ENCODE data around the gene APOC4.
A peak's percentile ranks its signal among the peaks of the same experiment; 100 is the strongest.
"Not testable (repeated sequence)": the region's sequence is repeated elsewhere in the genome, so short reads cannot be mapped to it uniquely, and the experiment has no call there.

Gene APOC4

DNA sequence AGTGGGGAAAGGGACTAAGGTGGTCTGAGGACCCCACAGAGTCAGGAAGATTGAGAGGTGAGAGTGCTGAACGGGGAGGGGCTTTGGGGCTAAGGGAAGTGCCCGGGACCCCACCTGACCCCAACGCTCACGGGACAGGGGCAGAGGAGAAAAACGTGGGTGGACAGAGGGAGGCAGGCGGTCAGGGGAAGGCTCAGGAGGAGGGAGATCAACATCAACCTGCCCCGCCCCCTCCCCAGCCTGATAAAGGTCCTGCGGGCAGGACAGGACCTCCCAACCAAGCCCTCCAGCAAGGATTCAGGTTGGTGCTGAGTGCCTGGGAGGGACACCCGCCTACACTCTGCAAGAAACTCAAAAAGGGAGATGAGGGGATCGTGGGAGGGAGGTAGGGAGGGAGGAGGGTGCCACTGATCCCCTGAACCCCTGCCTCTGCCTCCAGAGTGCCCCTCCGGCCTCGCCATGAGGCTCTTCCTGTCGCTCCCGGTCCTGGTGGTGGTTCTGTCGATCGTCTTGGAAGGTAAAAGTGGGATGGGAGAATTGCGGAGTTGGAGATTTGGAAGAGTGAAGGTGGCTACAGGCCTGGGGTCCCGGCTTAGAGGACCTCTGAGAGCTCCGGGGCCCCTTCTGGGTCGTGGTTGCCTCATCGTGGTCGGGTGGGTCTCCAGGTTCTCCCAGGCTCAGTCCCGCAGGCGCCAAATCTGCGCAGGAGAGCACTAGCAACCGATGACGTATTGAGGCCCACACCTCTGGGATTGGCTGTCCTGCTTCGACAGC, 27.4 kb upstream of the APOC4 start, which contains the start of gene APOC1:
APOC1 (plus strand) TSS at position 176 of the 774 bp plus-strand sequence; CDS start at position 460, 284 bp downstream.
- DNase-seq (ENCODE audit: low read depth): not testable (repeated sequence)

DNA sequence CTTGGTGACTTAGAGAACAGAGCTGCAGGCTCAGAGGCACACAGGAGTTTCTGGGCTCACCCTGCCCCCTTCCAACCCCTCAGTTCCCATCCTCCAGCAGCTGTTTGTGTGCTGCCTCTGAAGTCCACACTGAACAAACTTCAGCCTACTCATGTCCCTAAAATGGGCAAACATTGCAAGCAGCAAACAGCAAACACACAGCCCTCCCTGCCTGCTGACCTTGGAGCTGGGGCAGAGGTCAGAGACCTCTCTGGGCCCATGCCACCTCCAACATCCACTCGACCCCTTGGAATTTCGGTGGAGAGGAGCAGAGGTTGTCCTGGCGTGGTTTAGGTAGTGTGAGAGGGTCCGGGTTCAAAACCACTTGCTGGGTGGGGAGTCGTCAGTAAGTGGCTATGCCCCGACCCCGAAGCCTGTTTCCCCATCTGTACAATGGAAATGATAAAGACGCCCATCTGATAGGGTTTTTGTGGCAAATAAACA, 17.8 kb upstream of the APOC4 start:
- no peak for DNase-seq (ENCODE audit: low read depth)

DNA sequence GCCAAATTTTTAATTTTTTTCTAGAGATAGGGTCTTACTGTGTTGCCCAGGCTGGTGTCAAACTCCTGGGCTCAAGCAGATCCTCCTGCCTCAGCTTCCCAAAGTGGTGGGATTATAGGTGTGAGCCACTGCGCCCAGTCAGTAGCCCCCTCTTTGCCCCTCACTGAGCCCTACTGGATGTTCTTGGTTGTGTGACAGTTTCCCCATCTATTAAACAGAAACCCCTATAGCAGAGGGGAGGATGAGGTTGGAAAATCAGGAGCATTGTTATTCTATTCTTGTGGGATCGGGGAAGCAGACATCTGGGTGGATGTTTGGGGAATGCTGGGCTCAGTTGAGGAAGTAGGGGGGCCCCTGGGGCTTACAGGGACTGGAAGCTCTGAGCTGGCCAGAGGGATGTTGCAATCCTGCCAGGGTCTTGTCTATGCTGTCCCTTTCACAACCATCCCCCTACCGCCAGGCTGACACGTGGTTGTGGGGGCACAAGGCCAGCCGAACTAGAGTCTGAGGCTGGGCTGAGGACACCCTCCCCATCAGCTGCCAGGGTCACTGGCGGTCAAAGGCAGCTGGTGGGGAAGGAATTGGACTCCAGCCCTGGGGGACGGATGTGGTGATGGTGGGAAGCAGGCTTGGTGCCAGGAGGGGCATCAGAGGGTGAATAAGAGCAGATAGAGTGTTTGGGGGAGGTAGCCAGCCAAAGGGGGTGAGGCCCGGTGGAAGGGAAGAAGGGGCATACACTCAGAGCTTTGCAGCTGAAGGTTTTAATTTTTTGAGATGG, 16.7 kb upstream of the APOC4 start:
- no peak for DNase-seq (ENCODE audit: low read depth)

DNA sequence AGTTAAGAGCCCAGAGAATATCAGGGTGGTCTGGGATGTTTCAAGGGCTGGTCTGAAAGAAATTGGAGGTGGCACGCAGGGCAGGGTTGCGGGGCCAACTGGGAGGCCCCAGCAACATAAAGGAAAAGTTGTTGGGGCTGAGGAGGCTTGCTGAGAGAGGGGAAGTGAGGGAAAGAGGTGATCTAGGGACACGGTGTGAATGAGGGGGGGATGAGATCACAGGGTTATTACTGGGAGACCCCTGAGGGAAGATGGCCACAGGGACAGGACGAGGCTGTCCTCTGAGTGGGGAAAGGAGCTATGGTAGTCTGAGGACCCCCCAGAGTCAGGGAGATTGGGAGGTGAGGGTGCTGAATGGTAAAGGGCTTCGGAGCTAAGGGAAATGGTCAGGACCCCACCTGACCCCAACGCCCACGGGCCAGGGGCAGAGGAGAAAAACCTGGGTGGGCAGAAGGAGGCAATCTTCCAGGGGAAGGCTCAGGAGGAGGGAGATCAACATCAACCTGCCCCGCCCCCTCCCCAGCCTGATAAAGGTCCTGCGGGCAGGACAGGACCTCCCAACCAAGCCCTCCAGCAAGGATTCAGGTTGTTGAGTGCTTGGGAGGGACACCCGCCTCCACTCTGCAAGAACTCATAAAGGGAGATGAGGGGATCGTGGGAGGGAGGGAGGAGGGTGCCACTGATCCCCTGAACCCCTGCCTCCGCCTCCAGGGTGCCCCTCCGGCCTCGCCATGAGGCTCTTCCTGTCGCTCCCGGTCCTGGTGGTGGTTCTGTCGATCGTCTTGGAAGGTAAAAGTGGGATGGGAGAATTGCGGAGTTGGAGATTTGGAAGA, 15.6 kb upstream of the APOC4 start:
- not testable (repeated sequence) for DNase-seq (ENCODE audit: low read depth)

DNA sequence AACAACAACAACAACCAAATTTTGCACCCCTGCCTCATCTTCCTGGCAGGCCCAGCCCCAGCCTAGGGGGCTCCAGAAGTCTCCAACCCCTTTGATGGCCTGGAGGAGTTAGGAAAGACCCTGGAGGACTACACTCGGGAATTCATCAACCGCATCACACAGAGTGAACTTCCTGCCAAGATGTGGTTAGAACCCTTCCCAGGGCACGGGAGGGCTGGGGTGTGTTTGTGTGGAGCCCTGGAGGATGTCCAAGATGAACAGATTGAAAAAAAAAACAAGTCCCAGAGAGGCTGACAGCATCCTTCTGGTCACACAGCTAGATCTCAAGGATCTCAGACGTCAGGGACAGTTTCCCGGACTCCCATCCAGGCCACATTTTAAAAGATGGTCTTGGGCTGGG, 14.3 kb upstream of the APOC4 start:
- no peak for DNase-seq (ENCODE audit: low read depth)

DNA sequence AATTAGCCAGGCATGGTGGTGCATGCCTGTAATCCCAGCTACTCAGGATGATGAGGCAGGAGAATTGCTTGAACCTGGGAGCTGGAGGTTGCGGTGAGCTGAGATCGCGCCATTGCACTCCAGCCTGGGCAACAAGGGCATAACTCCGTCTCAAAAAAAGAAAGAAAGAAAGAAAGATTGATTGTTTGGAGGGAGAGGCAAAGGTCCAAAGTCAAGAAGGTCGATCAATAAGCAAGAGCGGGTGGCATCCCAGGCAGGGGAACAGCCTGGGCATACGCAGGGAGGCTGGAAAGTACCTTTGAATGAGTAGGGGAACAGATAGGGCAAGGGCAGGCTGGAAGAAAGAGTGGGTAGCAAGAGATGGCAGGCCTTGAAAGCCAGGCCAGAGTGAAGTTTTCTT, 11.9 kb upstream of the APOC4 start:
- no peak for DNase-seq (ENCODE audit: low read depth)

DNA sequence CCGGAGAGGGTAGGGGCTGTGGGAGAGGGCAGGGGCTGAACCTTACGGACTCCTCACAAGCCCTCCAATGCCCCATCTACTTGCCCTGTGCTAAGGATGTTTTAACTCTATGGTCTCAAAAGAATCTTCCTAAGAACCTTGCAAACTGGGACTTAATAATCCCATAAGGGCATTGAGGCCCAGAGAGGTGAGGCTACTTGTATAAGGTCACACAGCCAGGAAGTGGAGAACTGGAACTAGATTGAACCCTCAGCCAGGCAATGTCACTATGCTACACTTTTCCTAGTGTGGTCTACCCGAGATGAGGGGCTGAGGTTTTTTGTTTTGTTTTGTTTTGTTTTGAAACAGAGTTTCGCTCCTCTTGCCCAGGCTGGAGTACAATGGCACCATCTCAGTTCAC, 10.5 kb upstream of the APOC4 start:
- DNase-seq (ENCODE audit: low read depth): no peak

DNA sequence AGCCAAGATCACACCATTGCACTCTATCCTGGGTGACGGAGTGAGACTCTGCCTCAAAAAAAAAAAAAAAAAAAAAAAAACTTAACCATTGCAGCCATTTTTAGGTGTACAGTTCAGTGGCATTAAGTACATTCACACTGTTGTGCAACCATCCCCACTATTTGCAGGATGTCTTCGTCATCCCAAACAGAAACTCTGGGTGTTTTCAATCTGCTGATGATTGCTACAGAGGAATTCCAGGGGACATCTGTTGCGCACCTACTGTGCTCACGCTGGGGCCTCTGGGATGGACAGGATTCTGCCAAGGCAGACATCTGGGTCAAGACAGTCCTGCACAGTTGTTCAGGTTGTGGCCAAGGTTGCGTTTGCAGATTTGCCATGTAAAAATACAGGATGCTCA, 2.4 kb upstream of the APOC4 start:
- no peak for DNase-seq (ENCODE audit: low read depth)

DNA sequence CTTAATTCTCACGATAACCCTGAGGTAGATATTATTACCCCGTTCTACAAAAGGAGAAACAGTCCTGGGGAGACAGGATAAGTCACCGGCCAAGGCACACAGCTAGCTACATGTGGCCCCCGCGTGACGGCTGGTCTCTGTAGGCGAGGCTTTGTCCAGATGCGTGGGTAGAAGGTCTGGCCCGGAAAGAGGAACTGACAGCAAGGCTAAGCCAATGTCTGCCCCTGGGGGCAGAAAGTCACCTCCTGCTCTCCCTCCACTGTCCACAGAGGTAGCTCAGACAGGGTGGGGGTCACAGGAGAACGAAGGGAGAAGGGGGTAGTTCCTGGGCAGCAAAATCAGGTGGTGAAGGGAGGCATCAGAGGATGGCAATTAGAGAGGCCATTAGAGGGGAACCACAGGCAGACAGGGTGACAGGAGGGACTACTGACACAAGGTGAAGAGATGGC, 1.8 kb downstream of the APOC4 start:
- DNase-seq (ENCODE audit: low read depth): no peak

DNA sequence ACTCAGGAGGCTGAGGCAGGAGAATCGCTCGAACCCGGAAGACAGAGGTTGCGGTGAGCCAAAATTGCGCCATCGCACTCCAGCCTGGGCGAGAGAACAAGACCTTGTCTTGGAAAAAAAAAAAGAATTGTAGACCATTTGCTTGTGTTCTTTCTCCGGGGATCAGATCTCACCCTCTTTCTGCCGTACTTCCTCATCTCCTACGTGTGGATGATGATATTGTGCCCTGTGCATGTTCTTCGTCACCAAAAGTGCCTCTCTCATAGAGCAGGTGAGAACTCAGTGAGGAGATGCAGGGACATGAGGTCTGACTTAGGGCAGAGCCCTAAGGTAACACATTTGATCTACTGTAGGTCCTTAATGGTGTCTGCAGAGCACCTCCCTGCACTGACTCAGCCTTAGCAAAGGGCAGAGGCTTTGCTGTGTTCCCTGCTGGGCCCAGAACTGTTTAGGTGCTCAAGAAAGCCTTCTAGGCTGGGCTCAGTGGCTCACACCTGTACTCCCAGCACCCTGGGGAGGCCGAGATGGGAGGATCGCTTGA, 5.1 kb downstream of the APOC4 start:
- DNase-seq (ENCODE audit: low read depth): no peak

DNA sequence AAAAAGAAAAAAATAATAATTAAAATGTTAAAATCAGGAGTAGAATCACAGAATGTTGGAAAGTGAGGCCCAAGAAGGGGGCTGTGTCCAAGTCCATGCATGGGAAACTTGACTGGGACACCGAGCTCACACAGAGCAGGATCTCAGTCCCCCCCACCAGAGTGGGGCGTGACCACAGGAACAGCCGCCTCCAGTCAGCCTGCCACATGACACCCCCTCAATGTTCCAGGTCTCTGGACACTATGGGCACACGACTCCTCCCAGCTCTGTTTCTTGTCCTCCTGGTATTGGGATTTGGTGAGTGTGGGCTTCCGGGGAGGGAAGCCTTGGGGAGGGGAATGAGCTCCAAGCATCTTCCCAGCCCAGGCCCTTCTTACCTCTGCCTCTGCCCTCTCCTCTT, 6.2 kb downstream of the APOC4 start:
- DNase-seq (ENCODE audit: low read depth): no peak

DNA sequence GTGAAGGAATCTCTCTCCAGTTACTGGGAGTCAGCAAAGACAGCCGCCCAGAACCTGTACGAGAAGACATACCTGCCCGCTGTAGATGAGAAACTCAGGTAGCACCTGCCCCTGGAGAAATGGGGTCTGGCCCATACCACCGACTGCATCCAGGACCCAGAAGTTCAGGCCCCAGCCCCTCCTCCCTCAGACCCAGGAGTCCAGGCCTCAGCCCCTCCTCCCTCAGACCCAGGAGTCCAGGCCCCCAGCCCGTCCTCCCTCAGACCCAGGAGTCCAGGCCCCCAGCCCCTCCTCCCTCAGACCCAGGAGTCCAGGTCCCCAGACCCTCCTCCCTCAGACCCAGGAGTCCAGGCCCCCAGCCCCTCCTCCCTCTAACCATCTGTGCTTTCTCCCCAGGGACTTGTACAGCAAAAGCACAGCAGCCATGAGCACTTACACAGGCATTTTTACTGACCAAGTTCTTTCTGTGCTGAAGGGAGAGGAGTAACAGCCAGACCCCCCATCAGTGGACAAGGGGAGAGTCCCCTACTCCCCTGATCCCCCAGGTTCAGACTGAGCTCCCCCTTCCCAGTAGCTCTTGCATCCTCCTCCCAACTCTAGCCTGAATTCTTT, 6.8 kb downstream of the APOC4 start:
- no peak for DNase-seq (ENCODE audit: low read depth)

DNA sequence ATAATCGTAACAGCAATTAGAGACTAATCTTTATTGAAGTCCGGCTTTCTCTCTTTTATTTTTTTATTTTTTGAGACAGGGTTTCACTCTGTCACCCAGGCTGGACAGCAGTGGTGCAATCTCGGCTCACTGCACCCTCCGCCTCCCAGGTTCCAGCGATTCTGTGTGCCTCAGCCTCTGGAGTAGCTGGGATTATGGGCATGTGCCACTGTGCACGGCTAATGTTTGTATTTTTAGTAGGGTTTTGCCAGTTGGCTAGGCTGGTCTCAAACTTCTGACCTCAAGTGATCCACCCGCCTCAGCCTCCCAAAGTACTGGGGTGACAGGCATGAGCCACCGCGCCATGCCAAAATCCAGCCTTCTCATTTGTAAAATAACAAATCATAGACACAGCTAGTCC, 7.5 kb downstream of the APOC4 start:
- no peak for DNase-seq (ENCODE audit: low read depth)

DNA sequence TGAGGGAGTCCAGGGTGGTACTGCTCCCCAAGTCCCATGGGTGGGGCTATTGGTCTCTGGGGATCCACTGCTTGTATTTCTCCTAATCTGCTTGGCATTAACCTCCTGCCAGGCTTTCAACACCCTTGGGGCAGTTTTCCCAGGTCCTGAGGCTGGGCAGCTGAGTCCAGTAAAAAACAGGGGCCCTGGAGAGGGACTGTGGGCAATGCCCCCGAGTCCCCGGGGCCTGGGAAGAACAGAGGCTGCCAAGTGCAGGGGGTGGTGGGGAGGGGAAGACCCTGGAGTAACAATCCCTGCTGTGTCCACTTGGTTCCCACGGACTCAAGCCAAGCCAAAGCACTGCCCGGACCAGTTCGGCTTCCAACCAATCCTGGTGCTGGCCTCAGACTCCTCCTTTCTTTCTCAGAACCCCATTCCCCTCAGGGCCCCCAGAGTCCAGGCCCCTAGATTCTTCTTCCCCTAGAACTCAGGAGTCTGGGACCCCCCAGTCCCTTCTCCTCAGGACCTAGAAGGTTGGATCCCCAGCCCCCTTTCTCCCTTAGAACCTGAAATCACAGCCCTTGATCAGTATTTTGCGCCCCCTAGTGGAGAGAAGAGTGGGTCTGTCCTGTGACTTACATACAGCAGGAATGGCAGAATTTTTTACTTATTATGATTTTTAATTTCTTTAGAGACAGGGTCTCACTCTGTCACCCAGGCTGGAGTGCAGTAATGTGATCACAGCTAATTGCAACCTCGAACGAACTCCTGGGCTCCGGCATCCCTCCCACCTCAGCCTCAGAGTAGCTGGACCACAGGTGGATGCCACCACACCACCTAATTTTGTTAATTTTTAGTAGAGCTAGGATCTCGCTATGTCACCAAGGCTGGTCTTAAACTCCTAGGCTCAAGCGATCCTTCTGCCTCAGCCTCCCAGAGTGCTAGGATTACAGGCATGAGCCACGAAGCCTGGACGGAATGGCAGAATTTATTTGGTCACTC, 9.4 kb downstream of the APOC4 start:
- peak; percentile 42 for DNase-seq (ENCODE audit: low read depth)

DNA sequence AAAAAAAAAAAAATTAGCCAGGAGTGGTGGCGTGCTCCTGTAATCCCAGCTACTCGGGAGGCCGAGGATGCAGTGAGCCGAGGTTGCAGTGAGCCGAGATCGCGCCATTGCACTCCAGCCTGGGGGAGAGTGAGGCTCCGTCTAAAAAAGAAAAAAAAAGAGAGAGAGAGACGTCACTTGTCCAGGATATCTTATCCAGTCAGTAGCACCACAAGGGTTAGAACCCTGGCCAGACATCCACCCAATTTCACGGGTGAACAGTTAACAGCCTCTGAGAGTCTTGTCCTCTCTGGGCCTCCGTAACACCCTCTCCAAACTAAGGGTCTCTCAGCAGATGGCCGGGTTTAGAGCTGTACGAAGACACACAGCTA, 12.2 kb downstream of the APOC4 start:
- DNase-seq (ENCODE audit: low read depth): no peak

DNA sequence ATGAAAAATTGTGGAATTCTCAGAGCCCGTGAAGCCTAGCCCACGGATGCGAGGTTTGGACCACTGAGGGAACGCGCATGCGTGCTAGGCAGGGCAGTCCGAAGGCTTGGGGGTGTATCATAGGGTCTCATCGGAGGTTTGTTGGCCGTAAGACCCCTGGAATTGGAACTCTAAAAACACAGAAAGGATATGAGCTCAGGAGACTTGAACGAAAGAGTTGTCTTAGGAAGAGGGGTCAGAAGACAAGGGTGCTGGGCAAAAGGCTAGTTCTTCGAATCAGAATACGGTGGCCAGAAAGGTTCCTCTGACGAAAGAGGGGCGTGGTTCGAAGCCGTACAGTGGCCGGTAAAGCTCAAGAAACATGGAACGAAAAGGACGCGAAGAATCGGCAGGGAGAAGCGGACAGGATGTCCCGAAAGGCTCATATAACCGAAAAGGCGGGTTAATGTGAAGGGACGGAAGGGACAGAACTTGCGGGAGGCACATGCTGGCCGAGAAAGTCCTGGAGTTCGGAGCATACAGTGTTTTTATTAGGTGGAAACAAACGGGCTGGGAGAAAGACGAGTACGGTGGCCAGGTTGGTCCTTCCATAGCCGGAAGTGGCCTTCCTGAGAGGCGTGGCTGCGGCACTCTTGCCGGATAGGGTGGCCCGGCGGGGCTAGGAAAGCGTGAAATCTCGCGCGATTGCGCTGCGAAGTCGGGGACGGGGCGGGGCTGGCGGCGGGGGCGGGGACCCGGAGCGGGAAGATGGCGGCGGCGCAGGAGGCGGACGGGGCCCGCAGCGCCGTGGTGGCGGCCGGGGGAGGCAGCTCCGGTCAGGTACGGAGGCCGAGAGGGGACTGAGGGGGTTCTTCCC, 12.8 kb downstream of the APOC4 start, which contains the start of gene CLPTM1:
CLPTM1 (plus strand) TSS at position 732 of the 856 bp plus-strand sequence; CDS start at position 748, 16 bp downstream.
- peak; percentile 82 for DNase-seq (ENCODE audit: low read depth)

DNA sequence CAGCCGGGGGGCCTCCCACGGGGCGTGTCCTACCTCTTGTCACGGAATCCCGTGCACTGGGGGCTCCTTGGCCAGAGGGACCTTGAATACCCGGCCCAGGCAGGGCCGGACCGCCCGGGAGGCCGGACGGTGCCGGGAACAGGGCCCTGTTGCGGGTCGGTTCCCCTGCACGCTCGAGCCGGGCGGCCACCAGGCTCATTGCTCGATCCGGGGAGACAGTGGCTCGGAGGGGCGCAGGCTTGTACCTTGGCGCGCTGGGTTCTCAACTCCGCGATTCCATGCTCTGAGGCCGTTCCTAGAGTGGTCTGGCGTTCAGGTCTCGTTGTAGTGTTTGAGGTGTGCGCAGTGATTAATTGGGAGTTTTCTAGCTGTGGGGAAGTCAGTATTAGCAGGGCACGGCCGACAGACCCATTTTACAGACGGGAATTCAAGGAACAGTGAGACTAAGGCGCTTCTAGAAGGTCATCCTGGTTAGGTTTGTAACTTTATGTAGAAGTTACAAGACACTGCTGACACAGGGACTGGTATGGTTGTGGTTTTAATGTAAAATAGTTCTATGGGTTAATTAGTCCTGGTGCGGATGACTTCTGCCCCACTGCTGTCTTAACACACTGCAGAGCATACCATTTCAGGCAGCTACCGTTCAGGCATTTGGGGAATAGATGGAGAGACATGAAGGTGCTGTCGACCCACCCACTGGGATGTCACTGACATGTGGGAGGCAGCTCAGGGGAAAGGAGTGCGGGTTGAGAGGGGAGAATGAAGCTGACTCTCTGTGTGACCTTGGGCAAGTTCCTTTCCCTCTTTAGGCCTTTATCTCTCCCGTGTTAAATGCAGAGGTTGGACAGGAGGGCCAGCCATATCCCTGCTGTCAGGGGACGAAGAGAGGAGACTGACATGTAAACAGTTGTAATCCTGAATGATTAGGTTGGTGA, 13.7 kb downstream of the APOC4 start:
- no peak for DNase-seq (ENCODE audit: low read depth)

DNA sequence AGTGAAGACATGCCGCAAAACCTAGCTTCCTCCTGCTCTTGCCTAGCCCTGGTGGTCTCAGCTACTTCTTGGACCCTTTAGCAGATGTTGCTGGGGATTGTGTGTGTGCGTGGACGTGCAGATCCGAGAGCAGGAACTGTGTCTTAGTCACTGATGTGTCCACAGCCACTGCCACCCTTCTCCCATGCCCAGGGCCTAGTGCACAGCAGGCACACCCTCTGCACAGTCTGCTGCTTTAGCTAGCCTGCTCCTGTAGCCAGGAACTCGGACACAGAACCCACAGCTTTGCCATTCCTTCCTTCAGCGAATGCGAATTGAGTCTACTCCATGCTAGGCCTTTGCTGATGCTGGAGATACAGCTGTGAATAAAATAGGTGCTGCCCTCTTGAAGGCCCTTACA, 15.5 kb downstream of the APOC4 start:
- no peak for DNase-seq (ENCODE audit: low read depth)

Data from non-pigmented ciliary epithelial cell (primary cell).